Measurements from ENCODE around the gene SHD. TPM values are rescaled to one million over a fixed set of nuclear protein-coding genes. Genes with fewer than 3 reads are reported as not detected.
"Not testable (repeated sequence)": the region's sequence is repeated elsewhere in the genome, so short reads cannot be mapped to it uniquely, and the experiment has no call there.

SHD gene
- polyA plus RNA-seq, 1 donor, result 4.0 TPM

DNA sequence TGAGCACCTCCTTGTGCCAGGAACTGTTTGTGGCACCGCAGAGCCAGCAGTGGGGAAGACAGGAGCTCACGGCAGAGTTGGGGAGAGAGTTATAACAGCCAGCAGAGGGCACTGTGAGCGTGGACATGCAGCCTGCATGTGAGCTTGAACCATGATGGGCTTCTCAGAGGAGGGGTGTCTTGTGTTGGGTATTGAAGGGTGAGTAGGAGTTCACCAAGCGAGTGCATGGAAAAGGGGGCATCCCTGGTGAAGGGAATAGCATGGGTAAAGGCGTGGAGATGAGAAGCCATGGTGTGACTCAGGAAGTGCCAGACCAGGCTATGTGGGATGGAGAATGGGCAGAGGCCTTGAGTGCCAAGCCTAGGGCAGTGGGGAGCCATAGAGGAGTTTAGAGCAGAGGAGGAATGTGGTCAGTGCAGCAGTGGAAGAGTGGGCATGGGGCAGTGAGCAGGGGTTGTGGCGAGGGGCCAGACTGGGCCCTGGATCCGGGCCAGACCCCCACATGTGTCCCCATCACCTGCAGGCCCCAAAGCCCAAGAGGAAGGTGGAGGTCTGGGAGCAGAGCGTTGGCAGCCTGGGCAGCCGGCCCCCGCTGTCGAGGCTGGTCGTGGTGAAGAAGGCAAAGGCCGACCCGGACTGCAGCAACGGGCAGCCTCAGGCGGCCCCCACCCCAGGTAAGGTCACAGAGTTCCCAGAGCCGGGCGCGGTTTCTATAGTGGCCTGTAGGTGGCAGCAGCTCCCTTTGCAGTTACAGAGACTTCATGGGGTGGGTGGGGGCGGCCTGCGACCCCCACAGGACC lies 11.8 kb upstream of the SHD start:
- Histone ChIP-seq H3K9me3 (ENCODE audit: control insufficient read depth, low read depth, low read length) (no peaks in the 10 kb centered on the region), H3K27ac (ENCODE audit: low read length) (no peak overlapping the region), H3K27me3 (ENCODE audit: control insufficient read depth, insufficient read depth, low read length) (no peaks in the 10 kb centered on the region), H3K36me3 (ENCODE audit: control insufficient read depth, insufficient read depth, low read length) (peaks cover 43% of the 10 kb centered on the region), H3K4me1 (ENCODE audit: control insufficient read depth, insufficient read depth, low read length) (no peaks in the 10 kb centered on the region), H3K4me3 (ENCODE audit: low read length) (no peak overlapping the region)
- no peak for DNase-seq
- WGBS (ENCODE audit: insufficient coverage, low lambda C conversion rate), result no CpG with 5 or more reads among the region's 21 CpGs

DNA sequence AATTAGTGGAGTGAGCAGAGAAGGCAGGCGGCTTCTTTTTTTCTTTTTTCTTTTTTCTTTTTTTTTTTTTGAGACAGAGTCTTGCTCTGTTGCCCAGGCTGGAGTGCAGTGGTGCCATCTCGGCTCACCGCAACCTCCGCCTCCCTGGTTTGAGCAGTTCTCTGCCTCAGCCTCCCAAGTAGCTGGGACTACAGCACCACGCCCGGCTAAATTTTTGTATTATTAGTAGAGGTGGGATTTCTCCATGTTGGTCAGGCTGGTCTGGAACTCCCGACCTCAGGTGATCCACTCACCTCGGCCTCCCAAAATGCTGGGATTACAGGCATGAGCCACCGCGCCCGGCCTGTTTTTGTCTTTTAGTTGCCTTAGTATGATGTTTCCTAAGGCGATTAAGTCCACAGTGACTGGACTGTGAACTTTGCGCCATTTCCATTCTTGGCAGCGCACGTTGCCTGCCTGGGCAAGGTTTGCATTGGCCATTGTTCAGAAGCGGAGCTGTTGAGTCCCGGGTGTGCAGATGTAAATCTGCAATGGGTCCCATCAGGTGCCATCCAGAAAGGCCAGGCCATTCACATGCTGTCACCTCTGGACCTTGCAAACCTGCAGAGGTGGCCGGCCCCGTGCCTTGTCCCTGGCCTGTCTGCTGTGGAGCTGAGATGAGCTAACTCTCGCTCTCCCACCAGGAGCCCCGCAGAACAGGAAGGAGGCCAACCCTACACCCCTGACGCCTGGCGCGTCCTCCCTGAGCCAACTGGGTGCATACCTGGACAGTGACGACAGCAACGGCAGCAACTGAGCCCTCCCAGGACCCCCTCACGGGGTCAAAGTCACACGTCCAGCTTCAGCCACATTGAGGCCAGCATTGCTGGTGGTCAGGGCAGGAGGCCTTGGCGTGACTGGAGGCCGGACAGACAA lies 10.9 kb upstream of the SHD start:
- no peaks in the 10 kb centered on the region for H3K27me3 ChIP-seq (ENCODE audit: control insufficient read depth, insufficient read depth, low read length)
- peaks cover 36% of the 10 kb centered on the region for H3K36me3 ChIP-seq (ENCODE audit: control insufficient read depth, insufficient read depth, low read length)
- no peaks in the 10 kb centered on the region for H3K9me3 ChIP-seq (ENCODE audit: control insufficient read depth, low read depth, low read length)
- H3K27ac ChIP-seq (ENCODE audit: low read length), result no peak overlapping the region
- DNase-seq, result no peak
- 72% methylated on average over 3 of the region's 30 CpGs for WGBS (ENCODE audit: insufficient coverage, low lambda C conversion rate)
- no peaks in the 10 kb centered on the region for H3K4me1 ChIP-seq (ENCODE audit: control insufficient read depth, insufficient read depth, low read length)
- H3K4me3 ChIP-seq (ENCODE audit: low read length), result no peak overlapping the region

DNA sequence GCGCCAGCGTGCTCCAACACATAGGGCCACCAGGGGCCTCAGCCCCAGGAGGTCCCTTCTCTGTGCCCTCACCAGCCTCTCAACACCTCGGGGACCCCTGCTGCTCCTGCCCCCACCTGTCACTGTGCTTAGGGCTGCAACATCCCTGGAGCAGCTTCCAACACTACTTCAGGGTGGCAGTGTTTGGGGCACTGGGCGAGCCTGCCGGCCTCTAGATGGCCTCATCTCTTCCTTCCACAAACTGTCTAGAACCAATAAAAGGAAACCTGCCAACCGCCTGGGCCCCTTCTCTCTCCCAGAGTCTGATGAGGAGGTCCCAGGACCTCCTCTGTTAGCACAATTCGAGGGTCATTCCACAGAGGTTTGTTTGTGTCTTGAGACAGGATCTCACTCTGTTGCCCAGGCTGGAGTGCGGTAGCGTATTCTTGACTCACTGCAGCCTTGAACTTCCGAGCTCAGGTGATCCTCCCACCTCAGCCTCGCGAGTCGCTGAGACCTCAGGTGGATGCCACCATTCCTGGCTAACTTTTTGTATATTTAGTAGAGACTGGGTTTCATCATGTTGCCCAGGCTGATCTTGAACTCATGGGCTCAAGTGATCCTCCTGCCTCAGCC lies 10.1 kb upstream of the SHD start:
- H3K36me3 ChIP-seq (ENCODE audit: control insufficient read depth, insufficient read depth, low read length), result peaks cover 34% of the 10 kb centered on the region
- no CpG with 5 or more reads among the region's 13 CpGs for WGBS (ENCODE audit: insufficient coverage, low lambda C conversion rate)
- H3K27ac ChIP-seq (ENCODE audit: low read length), result no peak overlapping the region
- H3K9me3 ChIP-seq (ENCODE audit: control insufficient read depth, low read depth, low read length), result no peaks in the 10 kb centered on the region
- H3K27me3 ChIP-seq (ENCODE audit: control insufficient read depth, insufficient read depth, low read length), result no peaks in the 10 kb centered on the region
- DNase-seq, result no peak
- no peak overlapping the region for H3K4me3 ChIP-seq (ENCODE audit: low read length)
- H3K4me1 ChIP-seq (ENCODE audit: control insufficient read depth, insufficient read depth, low read length), result no peaks in the 10 kb centered on the region

DNA sequence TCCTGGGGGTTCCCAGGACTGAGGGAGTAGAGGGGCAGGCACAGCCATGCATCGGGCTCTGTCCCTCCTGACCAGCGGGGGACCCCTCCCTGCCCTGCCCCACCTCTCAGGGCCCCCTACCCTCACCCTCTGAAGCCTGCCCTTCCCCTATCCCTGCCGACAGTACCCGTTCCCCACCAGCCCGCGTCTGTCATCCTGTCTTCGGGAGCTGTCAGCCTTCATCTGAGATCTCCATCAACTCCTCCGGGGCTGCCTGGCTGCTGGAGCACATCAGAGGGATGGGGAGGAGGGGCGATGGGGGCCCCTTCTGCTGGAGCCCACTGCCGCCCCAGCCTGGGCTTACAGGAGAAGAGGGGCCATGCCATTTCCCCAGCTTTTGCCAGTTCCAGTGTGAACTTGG lies 6.2 kb upstream of the SHD start:
- WGBS (ENCODE audit: insufficient coverage, low lambda C conversion rate), result no CpG with 5 or more reads among the region's 10 CpGs
- Histone ChIP-seq H3K36me3 (ENCODE audit: control insufficient read depth, insufficient read depth, low read length) (peaks cover 18% of the 10 kb centered on the region), H3K27me3 (ENCODE audit: control insufficient read depth, insufficient read depth, low read length) (peaks cover 11% of the 10 kb centered on the region), H3K9me3 (ENCODE audit: control insufficient read depth, low read depth, low read length) (no peaks in the 10 kb centered on the region), H3K4me1 (ENCODE audit: control insufficient read depth, insufficient read depth, low read length) (no peaks in the 10 kb centered on the region), H3K4me3 (ENCODE audit: low read length) (no peak overlapping the region), H3K27ac (ENCODE audit: low read length) (no peak overlapping the region)
- no peak for DNase-seq

DNA sequence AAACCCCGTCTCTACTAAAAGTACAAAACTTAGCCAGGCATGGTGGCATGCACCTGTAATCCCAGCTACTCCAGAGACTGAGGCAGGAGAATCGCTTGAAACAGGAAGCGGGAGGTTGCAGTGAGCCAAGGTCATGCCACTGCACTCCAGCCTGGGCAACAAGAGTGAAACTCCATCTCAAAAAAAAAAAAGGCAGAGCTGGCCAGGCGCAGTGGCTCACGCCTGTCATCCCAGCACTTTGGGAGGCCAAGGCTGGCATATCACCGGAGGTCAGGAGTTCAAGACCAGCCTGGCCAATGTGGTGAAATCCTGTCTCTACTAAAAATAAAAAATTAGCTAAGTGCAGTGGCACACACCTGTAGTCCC lies 4.8 kb upstream of the SHD start:
- not testable (repeated sequence) for H3K36me3 ChIP-seq (ENCODE audit: control insufficient read depth, insufficient read depth, low read length); H3K4me3 ChIP-seq (ENCODE audit: low read length); H3K4me1 ChIP-seq (ENCODE audit: control insufficient read depth, insufficient read depth, low read length); DNase-seq; H3K9me3 ChIP-seq (ENCODE audit: control insufficient read depth, low read depth, low read length); H3K27ac ChIP-seq (ENCODE audit: low read length)
- H3K27me3 ChIP-seq (ENCODE audit: control insufficient read depth, insufficient read depth, low read length), result peaks cover 22% of the 10 kb centered on the region
- no CpG with 5 or more reads among the region's 6 CpGs for WGBS (ENCODE audit: insufficient coverage, low lambda C conversion rate)

DNA sequence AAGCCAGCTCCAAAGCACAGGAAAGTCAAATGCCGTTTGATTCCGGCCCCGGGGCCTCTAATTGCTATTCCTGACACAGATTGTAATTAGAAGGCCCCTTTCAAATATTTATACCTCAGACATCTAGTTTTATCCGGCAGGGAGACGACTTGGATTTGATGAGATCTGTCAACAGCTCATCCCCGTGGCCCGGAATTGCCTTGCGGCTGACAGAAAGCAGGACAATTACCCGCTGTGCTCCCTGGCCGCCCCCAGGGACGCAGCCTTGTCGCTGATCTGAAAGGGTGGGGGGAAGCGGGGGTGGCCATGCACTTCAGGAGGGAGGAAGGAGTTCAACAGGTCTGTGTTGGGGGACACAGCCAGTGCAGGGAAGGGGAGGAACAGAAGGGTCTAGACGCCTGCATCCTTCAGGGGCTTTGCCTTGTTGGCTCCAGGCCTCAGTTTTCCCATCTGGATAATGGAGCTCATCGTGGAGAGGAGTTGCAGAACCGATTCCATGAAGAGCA lies 1.8 kb upstream of the SHD start:
- peaks cover 47% of the 10 kb centered on the region for H3K27me3 ChIP-seq (ENCODE audit: control insufficient read depth, insufficient read depth, low read length)

DNA sequence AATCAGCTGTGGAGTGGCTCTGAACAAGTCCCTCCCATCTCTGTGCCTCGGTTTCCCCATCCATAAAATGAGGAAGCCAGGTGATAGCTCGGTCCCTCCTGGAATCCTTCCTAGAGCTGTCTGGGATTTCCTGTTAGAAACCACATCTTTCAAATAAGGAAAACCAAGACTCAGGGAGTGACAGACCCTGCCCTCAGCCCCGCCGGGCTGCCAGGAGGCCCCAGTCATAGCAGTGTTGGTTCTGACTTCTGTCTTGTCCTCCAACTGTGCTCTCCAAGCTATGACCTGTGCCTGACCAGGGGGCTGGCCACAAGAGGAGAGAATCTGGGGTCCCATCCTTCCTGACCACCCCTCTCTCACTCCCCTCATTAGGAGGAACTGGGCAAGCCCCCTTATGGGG lies 1.1 kb upstream of the SHD start:
- Histone ChIP-seq H3K36me3 (ENCODE audit: control insufficient read depth, insufficient read depth, low read length) (no peaks in the 10 kb centered on the region), H3K4me1 (ENCODE audit: control insufficient read depth, insufficient read depth, low read length) (no peaks in the 10 kb centered on the region), H3K27ac (ENCODE audit: low read length) (no peak overlapping the region), H3K9me3 (ENCODE audit: control insufficient read depth, low read depth, low read length) (no peaks in the 10 kb centered on the region), H3K4me3 (ENCODE audit: low read length) (no peak overlapping the region), H3K27me3 (ENCODE audit: control insufficient read depth, insufficient read depth, low read length) (peaks cover 51% of the 10 kb centered on the region)
- DNase-seq, result no peak
- no CpG with 5 or more reads among the region's 4 CpGs for WGBS (ENCODE audit: insufficient coverage, low lambda C conversion rate)

More for the DNA sequence above, 1.8 kb upstream of the SHD start:
- no peak for DNase-seq
- WGBS (ENCODE audit: insufficient coverage, low lambda C conversion rate), result no CpG with 5 or more reads among the region's 16 CpGs
- Histone ChIP-seq H3K9me3 (ENCODE audit: control insufficient read depth, low read depth, low read length) (no peaks in the 10 kb centered on the region), H3K4me3 (ENCODE audit: low read length) (no peak overlapping the region), H3K4me1 (ENCODE audit: control insufficient read depth, insufficient read depth, low read length) (no peaks in the 10 kb centered on the region), H3K36me3 (ENCODE audit: control insufficient read depth, insufficient read depth, low read length) (no peaks in the 10 kb centered on the region), H3K27ac (ENCODE audit: low read length) (no peak overlapping the region)

DNA sequence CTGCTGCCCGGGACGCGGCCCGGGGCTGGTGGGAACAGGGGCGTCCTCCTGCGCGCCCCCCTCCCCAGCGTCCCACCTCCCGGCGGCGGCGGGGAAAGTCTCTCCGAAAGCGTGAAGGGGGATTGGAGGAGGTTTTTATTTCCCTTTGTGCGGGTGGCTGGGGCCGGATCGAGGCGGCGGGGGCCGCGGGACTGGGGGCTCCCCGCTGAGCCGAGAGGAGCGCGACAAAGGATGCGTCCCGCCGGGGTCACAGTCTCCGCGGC lies 132 bp downstream of the SHD start:
- peak overlapping the region; percentile 10 for H3K4me3 ChIP-seq (ENCODE audit: low read length)

DNA sequence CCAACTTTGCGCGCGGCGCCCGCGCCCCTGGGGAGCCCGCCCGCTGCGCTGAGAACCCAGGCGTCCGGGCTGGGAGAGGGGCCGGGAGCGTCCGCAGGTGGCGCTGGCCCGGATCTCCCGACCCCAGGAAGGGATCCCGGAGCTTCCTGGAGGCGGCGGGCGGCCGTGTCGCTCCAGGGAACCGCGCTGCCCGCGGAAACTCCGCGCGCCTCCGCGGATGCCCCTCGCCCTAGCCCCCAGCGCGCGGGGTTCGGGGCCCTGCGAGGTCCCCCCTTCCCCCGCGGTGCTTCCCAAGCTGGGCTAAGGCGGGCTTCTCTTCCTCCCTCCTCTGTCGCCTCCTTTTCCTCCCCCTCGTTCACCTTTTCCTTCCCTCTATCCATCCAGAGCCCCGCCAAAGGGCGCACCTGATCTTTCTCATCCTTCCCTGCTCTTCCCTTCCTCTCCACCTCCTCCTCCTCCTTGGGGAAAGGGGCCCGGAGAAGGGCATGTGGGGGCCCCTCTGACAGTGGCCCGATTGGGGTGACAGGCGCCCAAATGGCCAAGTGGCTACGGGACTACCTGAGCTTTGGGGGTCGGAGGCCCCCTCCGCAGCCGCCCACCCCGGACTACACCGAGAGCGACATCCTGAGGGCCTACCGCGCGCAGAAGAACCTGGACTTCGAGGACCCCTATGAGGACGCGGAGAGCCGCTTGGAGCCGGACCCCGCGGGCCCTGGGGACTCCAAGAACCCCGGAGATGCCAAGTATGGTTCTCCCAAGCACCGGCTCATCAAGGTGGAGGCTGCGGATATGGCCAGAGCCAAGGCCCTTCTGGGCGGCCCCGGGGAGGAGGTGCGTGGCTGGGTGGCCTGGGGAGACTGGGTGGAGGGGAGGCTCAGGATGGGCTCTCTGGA lies 710 bp downstream of the SHD start:
- H3K27me3 ChIP-seq (ENCODE audit: control insufficient read depth, insufficient read depth, low read length), result peaks cover 52% of the 10 kb centered on the region
- H3K27ac ChIP-seq (ENCODE audit: low read length), result no peak overlapping the region
- H3K36me3 ChIP-seq (ENCODE audit: control insufficient read depth, insufficient read depth, low read length), result no peaks in the 10 kb centered on the region
- no peaks in the 10 kb centered on the region for H3K9me3 ChIP-seq (ENCODE audit: control insufficient read depth, low read depth, low read length)
- no peaks in the 10 kb centered on the region for H3K4me1 ChIP-seq (ENCODE audit: control insufficient read depth, insufficient read depth, low read length)
- no peak overlapping the region for H3K4me3 ChIP-seq (ENCODE audit: low read length)
- DNase-seq, result no peak
- 0% methylated on average over 3 of the region's 71 CpGs for WGBS (ENCODE audit: insufficient coverage, low lambda C conversion rate)

More for the DNA sequence above, 132 bp downstream of the SHD start:
- Histone ChIP-seq H3K27me3 (ENCODE audit: control insufficient read depth, insufficient read depth, low read length) (peaks cover 52% of the 10 kb centered on the region), H3K36me3 (ENCODE audit: control insufficient read depth, insufficient read depth, low read length) (no peaks in the 10 kb centered on the region), H3K4me1 (ENCODE audit: control insufficient read depth, insufficient read depth, low read length) (no peaks in the 10 kb centered on the region), H3K9me3 (ENCODE audit: control insufficient read depth, low read depth, low read length) (no peaks in the 10 kb centered on the region), H3K27ac (ENCODE audit: low read length) (no peak overlapping the region)
- no peak for DNase-seq
- WGBS (ENCODE audit: insufficient coverage, low lambda C conversion rate), result no CpG with 5 or more reads among the region's 30 CpGs
